ENCODE measurements around the gene ZNF521.

DNA sequence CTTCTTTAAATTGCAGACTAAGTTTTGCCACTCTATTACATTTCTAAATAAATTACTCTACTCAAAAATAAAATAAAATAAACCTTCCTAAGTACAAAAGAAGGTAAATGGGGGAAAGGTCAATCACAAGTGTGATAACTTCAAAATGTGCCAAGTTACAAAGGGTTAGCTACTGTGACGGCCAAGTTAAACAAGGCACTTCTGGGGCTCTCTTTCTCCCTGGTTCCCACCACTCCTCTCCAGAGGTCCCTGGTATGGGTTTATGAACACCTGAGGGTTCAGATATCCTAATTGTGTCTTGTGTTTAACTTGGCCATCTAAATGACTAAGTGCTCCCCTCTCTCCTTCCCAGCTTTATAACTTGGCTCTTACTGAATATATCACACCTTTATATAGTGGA, 5.4 kb downstream of the ZNF521 start:
- TF ChIP-seq, protein P1, sequence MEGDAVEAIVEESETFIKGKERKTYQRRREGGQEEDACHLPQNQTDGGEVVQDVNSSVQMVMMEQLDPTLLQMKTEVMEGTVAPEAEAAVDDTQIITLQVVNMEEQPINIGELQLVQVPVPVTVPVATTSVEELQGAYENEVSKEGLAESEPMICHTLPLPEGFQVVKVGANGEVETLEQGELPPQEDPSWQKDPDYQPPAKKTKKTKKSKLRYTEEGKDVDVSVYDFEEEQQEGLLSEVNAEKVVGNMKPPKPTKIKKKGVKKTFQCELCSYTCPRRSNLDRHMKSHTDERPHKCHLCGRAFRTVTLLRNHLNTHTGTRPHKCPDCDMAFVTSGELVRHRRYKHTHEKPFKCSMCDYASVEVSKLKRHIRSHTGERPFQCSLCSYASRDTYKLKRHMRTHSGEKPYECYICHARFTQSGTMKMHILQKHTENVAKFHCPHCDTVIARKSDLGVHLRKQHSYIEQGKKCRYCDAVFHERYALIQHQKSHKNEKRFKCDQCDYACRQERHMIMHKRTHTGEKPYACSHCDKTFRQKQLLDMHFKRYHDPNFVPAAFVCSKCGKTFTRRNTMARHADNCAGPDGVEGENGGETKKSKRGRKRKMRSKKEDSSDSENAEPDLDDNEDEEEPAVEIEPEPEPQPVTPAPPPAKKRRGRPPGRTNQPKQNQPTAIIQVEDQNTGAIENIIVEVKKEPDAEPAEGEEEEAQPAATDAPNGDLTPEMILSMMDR (IDR thresholded peaks at IDR 0.05; ENCODE audit: insufficient read depth, low read depth, low read length), result no peak
- no peak for TF ChIP-seq EZH2 (IDR thresholded peaks at IDR 0.05; ENCODE audit: insufficient read depth, low read length)
